Measurements from ENCODE around the gene CFAP74.
"Not testable (repeated sequence)": the region's sequence is repeated elsewhere in the genome, so short reads cannot be mapped to it uniquely, and the experiment has no call there.

Gene CFAP74

DNA sequence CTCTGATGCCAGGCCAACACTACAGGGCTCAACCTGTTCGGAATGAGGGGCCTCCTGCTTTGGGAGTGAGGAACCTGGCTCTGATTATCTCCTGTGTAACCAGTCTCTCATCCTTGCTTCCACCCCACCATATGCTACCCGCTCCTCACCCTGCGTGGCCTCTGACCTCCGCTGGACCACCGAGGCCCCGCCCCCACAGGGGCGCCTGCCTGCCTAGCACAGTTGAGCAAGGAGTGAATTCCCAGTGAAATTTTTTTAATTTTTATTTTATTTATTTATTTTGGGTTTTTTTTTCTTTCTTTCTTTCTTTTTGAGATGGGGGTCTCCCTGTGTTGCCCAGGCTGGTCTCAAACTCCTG, 110.8 kb downstream of the CFAP74 start:
- DNase-seq, result no peak

DNA sequence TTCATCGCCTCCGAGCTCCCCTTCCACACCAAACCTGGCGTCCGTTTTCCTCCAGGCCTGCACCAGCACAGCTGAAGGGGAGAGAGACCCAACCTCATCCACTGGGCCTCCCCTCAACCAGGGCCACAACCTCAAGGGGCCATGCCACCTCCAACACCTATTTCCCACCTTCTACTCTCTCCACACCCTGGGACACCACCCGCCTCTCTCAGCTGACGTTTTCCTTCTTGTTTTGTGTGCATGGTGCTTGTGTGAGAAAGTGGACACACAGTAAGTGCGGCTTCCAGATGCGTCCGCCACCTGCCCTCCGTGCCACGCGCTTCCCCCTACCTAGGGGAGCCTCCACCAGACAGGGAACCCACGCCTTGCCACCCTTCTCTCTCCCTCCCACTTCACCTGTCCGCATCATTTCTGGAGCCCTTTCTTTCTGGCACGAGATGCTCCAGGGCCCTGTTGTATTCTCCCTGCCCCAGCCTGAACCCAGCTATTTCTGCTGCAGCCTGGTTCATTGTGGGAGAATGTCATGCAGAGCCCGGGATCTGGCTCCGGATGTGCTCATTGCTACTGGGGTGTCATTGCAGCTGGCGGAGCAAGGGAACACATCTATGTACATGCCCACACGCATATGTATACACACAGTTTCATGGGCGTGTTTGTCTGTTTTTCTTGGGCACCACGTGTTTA, 111.4 kb downstream of the CFAP74 start:
- DNase-seq, result no peak

DNA sequence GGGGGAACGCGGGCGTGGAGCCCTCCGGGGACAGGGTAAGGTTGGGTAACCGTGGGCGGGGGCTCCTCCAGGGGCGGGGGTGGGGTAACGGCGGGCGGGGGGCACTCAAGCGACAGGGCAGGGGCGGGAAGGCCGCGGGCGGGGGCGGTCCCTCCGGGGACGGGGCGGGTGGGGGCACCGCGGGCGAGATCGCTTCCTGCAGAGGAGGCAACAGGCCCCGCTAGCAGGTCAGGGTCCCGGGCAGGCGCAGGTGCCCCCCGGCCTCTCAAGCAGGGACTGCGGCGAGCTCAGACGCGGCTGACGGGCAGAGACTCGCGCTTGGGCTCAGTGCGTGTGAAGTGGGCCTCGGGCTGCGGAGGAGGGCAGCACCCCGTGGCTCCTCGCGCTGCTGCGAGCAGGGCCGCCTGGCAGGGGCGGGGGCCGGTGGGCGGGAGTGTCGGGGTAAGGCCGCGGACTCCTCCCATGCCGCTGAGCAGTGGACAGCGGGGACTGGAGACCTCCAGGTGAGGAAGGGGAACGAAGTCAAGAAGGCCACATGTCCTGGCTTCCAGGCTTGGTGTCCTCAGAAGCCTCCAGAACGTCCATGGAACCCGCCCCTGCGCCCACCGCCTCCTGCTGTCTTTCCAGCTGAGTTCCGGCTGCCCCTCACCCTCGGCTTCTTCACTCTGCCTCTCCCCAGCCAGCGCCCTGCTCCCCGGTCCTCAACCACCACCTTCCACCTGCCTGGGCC, 112.1 kb downstream of the CFAP74 start:
- peak; percentile 17 to 21 for DNase-seq

DNA sequence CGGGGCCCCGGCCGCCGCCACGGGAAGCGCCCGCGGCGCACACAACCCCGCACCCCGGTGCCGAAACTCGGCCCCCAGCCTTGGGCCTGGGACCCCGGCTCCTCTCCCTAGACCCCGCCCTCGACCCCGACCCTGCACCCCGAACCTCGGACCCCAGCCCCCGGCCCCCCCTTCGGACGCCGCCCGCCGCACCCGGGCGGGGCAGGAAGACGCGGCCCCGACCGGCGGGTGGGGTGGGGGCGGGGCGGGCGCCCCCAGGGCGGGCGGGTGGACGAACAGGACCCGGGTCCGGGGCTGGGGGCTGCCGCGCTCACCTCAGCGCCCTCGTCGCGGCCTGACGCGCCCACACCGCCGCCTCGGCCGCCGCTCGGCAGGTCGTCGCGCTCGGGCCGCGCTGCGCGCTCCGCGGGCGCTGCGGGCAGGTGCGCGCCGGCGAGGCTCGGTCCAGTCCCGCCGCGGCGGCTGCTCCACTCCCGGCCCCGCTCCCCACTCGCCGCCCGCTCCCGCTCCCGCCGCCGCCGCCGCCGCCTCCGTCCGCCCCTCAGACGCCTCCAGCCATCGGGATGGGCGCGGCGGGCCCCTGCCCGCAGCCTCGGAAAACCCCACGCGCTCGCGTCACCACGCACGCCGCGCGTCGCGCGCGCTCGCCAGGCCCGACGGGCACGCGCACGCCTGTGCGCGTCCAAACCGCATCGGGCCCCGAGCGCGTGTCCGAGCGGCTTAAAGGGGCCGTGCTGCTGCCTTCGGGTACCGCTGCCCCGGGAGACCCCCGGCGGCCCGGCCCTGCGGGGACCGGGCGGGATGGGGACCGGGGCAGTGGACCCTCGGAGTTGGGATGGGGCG, 112.9 kb downstream of the CFAP74 start, which contains the start of gene GNB1:
GNB1 (minus strand) TSS at position 582 of the 843 bp plus-strand sequence. CDS start 65,634 bp downstream, outside the sequence.
- peak; percentile 66 to 68 for DNase-seq

DNA sequence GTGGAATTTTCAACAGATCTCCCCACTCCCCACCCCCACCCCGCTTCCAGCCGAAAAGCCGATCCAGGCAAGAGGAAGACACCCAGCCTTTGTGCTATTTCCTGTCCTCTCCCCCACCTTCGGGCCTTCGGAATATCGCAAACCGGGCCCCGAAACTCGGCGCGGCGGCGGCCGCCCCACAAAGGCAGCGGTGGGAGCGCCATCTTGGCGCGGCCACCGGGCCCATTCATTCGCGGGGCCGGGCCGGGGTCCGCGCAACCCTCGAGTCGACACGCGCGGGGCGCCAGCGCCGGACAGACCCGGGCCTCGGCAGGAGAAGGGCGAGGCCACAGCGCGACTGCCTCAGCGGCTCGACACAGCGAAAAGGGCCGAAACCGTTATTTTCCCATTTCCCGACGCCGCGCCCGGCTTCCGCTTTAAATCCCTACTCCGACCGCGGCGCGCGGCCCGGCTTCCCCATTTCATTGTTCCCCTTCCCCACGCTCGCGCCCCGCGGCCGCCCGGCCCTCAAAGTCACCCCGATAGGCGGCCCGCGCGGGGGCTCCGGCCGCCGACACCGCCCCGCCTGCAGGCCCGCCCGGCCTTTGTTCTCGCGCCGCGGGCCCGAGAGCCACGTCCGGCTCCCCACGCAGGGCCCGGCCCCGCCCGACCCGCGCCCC, 113.6 kb downstream of the CFAP74 start:
- peak; percentile 62 to 67 for DNase-seq

DNA sequence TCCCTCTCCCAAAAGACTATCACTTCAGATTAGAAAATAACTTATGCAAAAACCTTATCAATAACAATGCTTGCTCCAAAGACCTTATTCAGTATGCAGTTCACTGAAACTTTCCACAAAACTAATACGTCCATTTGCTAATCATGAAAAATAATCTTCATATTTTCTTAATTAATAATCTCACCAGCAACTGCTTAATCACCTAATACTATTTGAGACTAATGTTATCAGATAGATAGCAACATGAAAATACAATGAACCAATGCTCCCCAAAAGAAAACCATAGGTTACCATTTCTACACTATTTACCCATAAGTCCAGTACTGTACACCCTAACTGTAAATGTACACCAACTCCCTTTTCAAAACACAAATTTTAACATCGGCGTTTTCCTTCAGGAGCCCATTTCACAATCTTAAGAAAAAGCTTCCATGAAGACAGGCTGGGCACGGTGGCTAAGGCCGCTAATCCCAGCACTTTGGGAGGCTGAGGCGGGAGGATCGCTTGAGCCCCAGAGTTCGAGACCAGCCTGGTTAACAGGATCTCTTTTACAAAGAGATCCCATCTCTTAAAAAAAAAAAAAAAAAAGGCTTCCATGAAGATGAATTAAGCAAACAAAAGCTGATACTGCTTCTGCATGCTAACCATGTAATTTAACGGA, 114.4 kb downstream of the CFAP74 start:
- DNase-seq, result no peak

DNA sequence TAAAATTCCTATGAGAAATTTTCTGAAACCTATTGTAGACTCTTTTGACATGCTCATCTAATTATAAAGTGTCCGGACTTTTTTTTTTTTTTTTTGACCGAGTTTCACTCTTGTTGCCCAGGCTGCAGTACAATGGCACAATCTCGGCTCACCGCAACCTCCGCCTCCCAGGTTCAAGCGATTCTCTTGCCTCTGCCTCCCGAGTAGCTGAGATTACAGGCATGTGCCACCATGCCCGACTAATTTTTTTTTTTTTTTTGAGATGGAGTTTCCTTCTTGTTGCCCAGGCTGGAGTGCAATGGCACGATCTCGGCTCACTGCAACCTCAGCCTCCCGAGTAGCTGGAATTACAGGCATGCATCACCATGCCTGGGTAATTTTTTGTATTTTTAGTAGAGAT, 119.7 kb downstream of the CFAP74 start:
- DNase-seq, result not testable (repeated sequence)

DNA sequence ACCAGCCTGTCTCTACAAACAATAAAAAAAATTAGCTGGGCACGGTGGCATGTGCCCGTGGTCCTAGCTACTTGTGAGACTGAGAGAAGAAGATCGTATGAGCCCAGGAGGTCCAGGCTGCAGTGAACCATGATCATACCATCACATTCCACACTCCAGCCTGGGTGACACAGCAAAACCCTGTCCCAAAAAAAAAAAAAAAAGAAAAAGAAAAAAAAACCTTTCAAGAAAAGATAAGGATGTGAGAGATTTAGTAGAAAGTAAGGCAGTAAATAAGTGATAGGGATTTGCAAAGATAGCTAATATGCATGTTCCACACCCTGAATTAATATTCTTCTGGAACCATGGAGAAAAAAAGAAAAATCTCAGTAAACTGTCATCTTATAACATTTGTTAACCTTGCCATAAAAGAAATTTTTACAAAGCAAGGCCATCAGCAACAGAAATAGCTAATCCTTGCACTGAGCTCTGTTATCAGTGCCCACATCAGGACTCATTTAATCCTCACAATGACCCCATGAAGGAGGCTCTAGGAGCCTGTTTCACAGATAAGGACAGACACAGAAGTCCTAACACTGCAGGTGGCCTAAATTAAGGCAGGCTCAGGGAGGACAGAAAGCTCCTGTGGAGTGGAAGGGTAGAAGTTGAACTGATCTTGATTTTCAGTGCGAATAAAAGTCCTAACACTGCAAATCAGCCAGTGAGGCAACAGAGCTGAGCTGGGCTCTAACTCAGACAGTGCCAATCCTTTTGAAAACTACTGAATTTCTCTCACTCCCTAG, 120.3 kb downstream of the CFAP74 start:
- DNase-seq, result no peak

DNA sequence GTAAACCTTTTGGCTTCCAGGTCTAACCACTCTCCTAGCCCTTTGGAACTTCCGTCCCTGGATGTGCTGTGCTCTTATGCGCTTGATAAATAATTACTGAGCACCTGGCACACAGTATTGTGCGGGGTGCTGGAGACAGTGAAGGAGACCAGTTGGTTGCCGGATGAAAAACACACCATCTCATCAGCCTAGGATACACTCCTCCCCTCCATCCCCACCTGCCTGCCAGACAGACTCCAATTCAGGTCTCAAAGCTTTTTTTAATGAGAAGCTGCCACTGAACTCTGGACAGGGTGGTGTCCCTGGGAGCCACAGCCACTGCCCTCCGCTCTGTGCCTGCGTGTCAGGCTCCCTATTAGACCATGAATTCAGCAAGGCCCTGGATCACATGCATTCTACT, 121.9 kb downstream of the CFAP74 start:
- no peak for DNase-seq

DNA sequence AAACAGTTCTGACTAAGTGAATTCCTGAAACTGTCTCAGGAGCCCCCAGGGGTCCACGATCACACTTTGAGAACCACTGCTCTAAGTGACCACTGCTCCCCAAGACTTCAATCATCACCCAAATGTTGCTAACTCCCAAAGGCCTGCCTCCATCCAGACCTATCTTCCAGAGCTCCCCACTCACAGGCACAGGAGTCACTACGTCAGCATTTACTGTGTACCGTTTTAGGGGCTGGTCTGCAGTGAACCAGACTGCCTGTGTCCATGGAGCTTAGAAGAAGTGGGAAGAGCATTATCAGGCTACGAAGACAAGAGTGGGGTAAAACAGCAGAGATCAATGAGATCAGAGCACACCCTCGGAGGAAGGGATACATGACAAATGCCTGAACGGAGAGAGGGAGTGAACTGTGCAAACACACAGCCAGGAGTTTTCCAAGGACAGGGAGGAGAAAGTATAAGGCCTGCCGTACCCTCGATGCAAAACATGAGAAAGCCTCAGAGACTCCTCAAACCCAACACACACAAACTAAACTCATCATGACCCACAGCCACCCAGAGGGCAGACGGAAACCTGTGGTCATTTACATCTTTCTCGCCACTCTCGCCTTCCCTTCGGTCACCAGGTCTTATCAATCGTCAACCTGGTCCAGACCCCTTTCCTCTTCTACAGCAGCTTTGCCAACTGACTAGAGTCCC, 122.8 kb downstream of the CFAP74 start:
- no peak for DNase-seq

DNA sequence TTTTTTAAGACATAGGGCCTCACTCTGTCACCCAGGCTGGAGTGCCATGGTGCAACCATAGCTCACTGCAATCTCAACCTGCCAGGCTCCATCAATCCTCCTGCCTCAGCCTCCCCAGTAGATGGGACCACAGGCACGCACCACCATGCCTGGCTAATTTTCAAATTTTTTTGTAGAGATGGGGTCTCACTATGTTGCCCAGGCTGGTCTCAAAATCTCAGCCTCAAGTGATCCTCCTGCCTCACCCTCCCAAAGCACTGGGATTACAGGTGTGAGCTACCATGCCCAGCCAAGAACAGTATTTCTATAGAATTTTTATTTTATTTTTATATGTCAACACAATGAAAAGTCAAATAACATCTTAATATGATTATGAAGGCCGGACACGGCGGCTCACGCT, 123.6 kb downstream of the CFAP74 start:
- no peak for DNase-seq

DNA sequence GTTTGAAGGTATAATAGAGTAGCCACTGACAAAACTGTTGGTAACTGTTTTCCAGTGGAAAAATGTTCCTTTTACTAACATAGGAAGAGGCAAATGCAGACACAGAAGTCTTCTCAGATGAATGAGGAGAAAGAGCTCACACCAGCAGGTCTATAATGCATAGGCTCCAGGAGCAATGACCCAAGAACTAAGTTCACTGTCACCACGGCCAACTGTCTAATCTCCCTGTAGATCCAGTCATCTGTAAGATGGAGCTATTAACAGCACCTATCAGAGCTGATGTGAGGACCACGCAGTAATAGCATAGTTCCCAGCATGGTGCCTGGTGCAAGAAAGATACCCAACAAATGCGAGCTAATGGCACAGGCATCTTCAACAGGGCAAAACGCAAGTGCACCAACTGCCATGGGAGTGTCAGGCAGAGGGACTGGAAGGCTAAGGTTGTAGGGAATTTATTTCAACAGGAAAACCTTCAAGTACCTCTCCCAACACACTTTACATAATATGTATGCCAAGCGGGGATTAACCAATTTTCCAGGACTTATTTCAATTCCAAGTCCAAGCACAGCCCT, 125.6 kb downstream of the CFAP74 start:
- no peak for DNase-seq

DNA sequence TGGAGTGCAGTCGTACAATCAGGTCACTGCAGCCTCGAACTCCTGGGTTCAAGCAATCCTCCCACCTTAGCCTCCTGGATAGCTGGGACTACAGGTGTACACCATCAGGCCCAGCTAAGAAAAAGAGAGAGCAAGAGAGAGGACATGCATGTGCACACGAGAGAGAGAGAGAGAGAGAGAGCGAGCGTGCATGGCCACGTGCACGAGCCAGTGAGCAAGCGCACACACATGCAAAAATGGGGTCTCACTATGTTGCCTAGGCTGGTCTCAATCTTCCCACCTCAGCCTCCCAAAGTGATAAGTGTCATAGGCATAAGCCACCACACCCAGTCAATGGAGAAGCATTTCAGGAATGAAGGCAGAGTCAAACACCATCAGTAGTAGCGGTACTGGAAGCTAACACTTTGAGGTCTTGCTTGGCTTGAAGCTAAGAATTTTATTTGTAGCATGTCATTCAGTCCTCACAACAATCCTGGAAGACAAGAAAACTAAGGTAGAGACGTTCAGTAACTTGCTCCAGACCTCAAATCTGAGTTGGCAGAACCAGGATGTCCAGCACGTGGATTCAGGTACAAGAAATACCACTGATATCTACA, 127.2 kb downstream of the CFAP74 start:
- DNase-seq, result no peak

DNA sequence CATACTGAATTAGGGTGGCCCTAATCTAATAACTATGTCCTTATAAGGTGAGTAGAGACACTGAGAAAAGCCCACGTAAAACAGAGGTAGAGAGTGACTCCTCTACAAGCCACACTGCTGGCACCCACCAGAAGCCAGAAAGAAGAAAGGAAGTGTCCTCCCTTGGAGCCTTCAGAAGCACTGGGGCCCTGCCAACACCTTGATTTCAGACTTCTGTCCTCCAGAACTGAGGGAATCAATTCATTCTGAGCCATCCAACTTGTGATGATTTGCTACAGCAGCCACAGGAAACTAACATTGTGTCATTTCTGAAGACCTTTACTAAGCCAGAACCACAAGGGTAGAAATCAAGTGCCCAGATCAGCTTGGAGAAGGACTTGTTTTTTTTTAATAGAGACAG, 127.7 kb downstream of the CFAP74 start:
- DNase-seq, result no peak

DNA sequence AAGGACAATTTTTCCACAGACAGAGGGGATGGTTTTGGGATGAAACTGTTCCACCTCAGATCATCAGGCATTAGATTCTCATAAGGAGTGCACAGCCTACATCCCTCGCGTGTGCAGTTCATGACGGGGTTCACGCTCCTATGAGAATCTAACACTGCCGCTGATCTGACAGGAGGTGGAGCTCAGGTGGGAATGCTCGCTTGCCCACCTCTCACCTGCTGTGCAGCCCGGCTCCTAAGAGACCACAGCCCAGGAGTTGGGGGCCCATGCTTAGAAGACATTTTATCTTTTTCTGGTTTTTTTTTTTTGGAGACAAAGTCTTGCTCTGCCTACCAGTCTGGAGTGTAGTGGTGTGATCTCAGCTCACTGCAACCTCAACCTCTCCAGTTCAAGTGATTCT, 128.7 kb downstream of the CFAP74 start:
- DNase-seq, result no peak

DNA sequence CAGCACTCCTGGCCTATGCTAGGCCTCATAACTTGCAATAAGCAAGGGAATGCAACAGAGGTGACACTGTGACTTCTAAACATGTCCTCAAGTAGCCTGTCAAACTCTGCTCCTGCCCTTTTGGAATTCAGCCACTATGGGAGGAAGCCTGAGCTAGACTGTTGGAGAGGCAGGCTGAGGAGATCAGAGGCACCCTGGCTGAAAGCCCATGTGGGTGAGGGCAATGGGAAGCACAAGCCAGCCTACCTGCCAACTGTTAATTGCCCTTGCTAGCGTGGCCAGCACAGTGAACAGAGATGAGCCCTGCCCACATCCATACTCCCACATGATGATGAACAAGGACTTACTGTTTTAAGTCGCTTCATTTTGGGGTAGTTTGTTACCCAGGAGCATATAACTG, 130.4 kb downstream of the CFAP74 start:
- no peak for DNase-seq

DNA sequence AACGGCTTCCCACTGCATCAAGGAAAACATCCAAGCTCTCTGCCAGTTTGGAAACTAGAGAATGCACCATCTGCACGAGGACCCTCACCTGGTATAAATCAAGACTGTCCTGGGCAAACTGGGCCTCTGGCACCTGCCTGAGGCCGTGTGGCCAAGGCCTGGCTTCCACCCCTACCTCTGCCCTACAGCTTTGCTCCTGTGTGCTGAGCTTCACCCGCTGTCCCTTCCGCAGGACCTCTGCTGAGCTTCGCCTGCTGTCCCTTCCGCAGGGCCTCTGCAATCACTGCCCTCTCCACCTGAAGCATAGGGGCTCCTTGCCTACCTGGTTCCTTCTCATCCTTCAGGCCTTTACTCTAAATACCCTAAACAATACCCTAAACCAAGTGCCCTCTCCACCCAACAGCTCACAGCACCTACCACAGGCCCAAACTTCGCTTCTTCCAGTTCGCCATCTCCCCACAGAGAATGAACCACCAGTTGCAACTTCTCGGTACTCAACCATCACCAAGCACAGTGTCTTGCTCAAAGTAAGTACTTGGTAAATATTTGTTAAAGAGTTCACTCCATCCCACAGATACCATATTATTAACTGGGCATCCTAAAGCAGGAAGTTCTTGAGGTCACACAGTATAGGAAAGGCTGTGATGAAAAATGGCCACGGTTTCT, 131.1 kb downstream of the CFAP74 start:
- DNase-seq, result no peak
